ENCODE measurements around the gene NFATC2. TPM values are rescaled to one million over a fixed set of nuclear protein-coding genes. Genes with fewer than 3 reads are reported as not detected.

Gene NFATC2
- polyA plus RNA-seq, 1 donor from 2014 or later = not detected

DNA sequence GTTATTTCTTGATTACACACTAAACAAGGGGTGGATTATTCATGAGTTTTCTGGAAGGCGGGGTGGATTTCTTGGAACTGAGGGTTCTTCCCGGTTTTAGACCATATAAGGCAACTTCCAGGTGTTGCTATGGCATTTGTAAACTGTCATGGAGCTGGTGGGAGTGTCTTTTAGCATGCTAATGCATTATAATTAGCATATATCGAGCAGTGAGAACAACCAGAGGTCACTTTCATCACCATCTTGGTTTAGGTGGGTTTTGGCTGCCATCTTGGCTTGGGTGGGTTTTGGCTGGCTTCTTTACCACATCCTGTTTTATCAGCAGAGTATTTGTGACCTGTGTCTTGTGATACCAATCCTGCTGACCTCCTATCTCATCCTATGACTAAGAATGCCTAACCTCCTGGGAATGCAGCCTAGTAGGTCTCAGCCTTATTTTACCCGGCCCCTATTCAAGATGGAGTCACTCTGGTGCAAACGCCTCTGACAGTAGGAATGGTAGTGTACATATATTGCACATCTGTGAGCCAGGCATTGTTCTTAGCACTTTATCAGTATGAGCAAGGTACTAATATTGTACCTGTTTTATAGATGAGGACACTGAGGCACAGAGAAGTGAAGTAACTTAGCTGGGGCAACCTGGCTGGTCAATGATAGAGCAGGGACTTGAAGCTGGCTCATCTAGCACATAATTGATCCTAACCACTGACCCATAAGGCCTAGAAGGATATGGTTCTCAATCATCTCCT is 203.7 kb downstream of the NFATC2 start:
- Histone ChIP-seq H3F3A (ENCODE audit: insufficient read depth, low read length, poor library complexity, severe bottlenecking) (no peaks in the 10 kb centered on the region), H2AFZ (ENCODE audit: low read depth, low read length) (no peak overlapping the region)

DNA sequence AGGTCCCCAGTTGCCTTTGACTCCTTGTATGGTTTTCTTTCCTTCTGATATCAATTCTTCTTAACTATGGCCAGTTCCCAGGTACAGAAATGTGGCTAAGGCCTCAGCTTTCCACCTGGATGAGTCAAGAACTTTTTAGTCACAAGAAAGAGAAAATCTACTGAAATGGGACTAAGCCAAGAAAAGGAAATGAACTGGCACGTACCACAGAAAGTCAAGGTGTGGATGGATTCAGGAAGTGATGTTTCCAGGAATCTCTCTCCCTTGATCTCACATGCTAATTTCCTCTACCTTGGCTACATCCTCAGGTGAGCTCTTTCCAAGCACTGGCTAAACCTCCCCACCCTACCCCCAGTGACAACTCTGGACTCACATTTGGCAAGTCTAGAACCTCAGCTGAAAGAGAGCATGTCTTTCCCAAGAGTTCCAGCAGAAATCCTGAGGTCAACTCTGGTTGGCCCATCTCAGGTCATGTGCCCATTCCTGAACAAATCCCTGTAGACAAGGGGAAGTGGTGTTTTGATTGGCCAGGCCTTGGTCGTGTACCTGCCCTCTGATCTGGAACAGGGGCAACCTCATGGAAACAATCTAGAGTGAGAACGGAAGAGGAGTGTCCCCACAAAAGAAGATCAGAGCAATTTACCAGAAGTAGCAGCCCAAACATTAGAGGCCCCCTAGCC is 205.3 kb downstream of the NFATC2 start:
- no peaks in the 10 kb centered on the region for H3F3A ChIP-seq (ENCODE audit: insufficient read depth, low read length, poor library complexity, severe bottlenecking)
- TF ChIP-seq, protein P1, sequence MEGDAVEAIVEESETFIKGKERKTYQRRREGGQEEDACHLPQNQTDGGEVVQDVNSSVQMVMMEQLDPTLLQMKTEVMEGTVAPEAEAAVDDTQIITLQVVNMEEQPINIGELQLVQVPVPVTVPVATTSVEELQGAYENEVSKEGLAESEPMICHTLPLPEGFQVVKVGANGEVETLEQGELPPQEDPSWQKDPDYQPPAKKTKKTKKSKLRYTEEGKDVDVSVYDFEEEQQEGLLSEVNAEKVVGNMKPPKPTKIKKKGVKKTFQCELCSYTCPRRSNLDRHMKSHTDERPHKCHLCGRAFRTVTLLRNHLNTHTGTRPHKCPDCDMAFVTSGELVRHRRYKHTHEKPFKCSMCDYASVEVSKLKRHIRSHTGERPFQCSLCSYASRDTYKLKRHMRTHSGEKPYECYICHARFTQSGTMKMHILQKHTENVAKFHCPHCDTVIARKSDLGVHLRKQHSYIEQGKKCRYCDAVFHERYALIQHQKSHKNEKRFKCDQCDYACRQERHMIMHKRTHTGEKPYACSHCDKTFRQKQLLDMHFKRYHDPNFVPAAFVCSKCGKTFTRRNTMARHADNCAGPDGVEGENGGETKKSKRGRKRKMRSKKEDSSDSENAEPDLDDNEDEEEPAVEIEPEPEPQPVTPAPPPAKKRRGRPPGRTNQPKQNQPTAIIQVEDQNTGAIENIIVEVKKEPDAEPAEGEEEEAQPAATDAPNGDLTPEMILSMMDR (IDR thresholded peaks at IDR 0.05; ENCODE audit: poor library complexity, severe bottlenecking) = no peak
- no peak for TF ChIP-seq RAD21 (conservative IDR thresholded peaks at IDR 0.05)
- TF ChIP-seq, protein P2, sequence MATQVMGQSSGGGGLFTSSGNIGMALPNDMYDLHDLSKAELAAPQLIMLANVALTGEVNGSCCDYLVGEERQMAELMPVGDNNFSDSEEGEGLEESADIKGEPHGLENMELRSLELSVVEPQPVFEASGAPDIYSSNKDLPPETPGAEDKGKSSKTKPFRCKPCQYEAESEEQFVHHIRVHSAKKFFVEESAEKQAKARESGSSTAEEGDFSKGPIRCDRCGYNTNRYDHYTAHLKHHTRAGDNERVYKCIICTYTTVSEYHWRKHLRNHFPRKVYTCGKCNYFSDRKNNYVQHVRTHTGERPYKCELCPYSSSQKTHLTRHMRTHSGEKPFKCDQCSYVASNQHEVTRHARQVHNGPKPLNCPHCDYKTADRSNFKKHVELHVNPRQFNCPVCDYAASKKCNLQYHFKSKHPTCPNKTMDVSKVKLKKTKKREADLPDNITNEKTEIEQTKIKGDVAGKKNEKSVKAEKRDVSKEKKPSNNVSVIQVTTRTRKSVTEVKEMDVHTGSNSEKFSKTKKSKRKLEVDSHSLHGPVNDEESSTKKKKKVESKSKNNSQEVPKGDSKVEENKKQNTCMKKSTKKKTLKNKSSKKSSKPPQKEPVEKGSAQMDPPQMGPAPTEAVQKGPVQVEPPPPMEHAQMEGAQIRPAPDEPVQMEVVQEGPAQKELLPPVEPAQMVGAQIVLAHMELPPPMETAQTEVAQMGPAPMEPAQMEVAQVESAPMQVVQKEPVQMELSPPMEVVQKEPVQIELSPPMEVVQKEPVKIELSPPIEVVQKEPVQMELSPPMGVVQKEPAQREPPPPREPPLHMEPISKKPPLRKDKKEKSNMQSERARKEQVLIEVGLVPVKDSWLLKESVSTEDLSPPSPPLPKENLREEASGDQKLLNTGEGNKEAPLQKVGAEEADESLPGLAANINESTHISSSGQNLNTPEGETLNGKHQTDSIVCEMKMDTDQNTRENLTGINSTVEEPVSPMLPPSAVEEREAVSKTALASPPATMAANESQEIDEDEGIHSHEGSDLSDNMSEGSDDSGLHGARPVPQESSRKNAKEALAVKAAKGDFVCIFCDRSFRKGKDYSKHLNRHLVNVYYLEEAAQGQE (IDR thresholded peaks at IDR 0.05; ENCODE audit: borderline replicate concordance) = no peak
- TF ChIP-seq EP300 (conservative IDR thresholded peaks at IDR 0.05; ENCODE audit: poor library complexity, severe bottlenecking) = no peak
- TF ChIP-seq SMC3 (conservative IDR thresholded peaks at IDR 0.05; ENCODE audit: poor library complexity) = no peak
- no peak for TF ChIP-seq POLR2AphosphoS5 (IDR thresholded peaks at IDR 0.05)
- TF ChIP-seq MXI1 (conservative IDR thresholded peaks at IDR 0.05; ENCODE audit: poor library complexity, severe bottlenecking) = no peak
- TF ChIP-seq EZH2 (IDR thresholded peaks at IDR 0.05; ENCODE audit: borderline replicate concordance, insufficient read depth, low read length, poor library complexity, severe bottlenecking) = no peak

More for the DNA sequence above, 203.7 kb downstream of the NFATC2 start:
- Histone ChIP-seq H4K20me1 (ENCODE audit: insufficient read depth) (no peaks in the 10 kb centered on the region), H3K4me2 (ENCODE audit: low read length) (no peak overlapping the region), H3K9me3 (ENCODE audit: low read length) (no peaks in the 10 kb centered on the region), H3K36me3 (ENCODE audit: insufficient read depth, low read length) (no peaks in the 10 kb centered on the region), H3K9me2 (ENCODE audit: insufficient read depth, low read length) (no peaks in the 10 kb centered on the region), H3K9ac (ENCODE audit: low read length) (no peak overlapping the region), H3K79me2 (replicated peaks; ENCODE audit: insufficient read depth, low read length) (no peaks in the 10 kb centered on the region), H3K27me3 (ENCODE audit: insufficient read depth, low read depth, low read length) (no peaks in the 10 kb centered on the region), H3K27ac (ENCODE audit: low read length) (no peak overlapping the region), H3K4me3 (ENCODE audit: low read length) (no peak overlapping the region)
- TF ChIP-seq TAF1 (IDR thresholded peaks at IDR 0.05; ENCODE audit: low read depth) (no peak), SMC3 (conservative IDR thresholded peaks at IDR 0.05; ENCODE audit: poor library complexity) (no peak), MXI1 (conservative IDR thresholded peaks at IDR 0.05; ENCODE audit: poor library complexity, severe bottlenecking) (no peak), EP300 (conservative IDR thresholded peaks at IDR 0.05; ENCODE audit: poor library complexity, severe bottlenecking) (no peak), EZH2 (IDR thresholded peaks at IDR 0.05; ENCODE audit: borderline replicate concordance, insufficient read depth, low read length, poor library complexity, severe bottlenecking) (no peak), RAD21 (conservative IDR thresholded peaks at IDR 0.05) (no peak), POLR2AphosphoS5 (IDR thresholded peaks at IDR 0.05) (no peak)
- TF ChIP-seq, protein P2 (IDR thresholded peaks at IDR 0.05; ENCODE audit: borderline replicate concordance) = no peak
- TF ChIP-seq, protein P1 (IDR thresholded peaks at IDR 0.05; ENCODE audit: poor library complexity, severe bottlenecking) = no peak

More for the DNA sequence above, 205.3 kb downstream of the NFATC2 start:
- Histone ChIP-seq H4K20me1 (ENCODE audit: insufficient read depth) (no peaks in the 10 kb centered on the region), H3K9me3 (ENCODE audit: low read length) (no peaks in the 10 kb centered on the region), H3K36me3 (ENCODE audit: insufficient read depth, low read length) (no peaks in the 10 kb centered on the region), H3K4me3 (ENCODE audit: low read length) (no peak overlapping the region), H3K4me2 (ENCODE audit: low read length) (no peak overlapping the region), H3K9me2 (ENCODE audit: insufficient read depth, low read length) (no peaks in the 10 kb centered on the region), H3K79me2 (replicated peaks; ENCODE audit: insufficient read depth, low read length) (no peaks in the 10 kb centered on the region), H3K27me3 (ENCODE audit: insufficient read depth, low read depth, low read length) (no peaks in the 10 kb centered on the region), H3K9ac (ENCODE audit: low read length) (no peak overlapping the region), H2AFZ (ENCODE audit: low read depth, low read length) (no peak overlapping the region), H3K27ac (ENCODE audit: low read length) (no peak overlapping the region)
